Mesothelial cell of epicardium (in vitro differentiated cells): ENCODE measurements around the gene HASPIN. TPM values are rescaled to one million over a fixed set of nuclear protein-coding genes. Genes with fewer than 3 reads are reported as not detected.

ENCODE experiments used
- DNase-seq, 2 experiments: peaks; one replicate each; pipeline ENCODE4 v3.0.0; 2021; ENCODE audit warnings: low spot score in 2 of 2; ENCODE audit not compliant: unreplicated experiment in 2 of 2
- H3K27ac Mint-ChIP-seq: 2 replicates; pipeline ENCODE4 v1.8.0; 2021; ENCODE audit warnings: mixed read lengths
- H3K27me3 Mint-ChIP-seq: 2 replicates; pipeline ENCODE4 v1.8.0; 2021; ENCODE audit warnings: low read depth, mixed read lengths
- H3K36me3 Mint-ChIP-seq: 2 replicates; pipeline ENCODE4 v1.8.0; 2021; ENCODE audit warnings: mixed read lengths
- H3K4me1 Mint-ChIP-seq: 2 replicates; pipeline ENCODE4 v1.8.0; 2021; ENCODE audit warnings: mixed read lengths
- H3K4me3 Mint-ChIP-seq: 2 replicates; pipeline ENCODE4 v1.8.0; 2021; ENCODE audit warnings: mild to moderate bottlenecking, moderate library complexity, mixed read lengths
- H3K9me3 Mint-ChIP-seq: 2 replicates; pipeline ENCODE4 v1.8.0; 2021; ENCODE audit warnings: mixed read lengths
- total RNA-seq: library from RNA; stranded (reverse); gene quantifications from 3 replicates; pipeline ENCODE4 v1.2.1, GENCODE V29; 2021
- TF ChIP-seq, protein P1 (sequence below): fragments of 200-600 bp; sonication (generic); IDR thresholded peaks from one replicate; pipeline ENCODE4 v1.5.0; 2021; ENCODE audit warnings: antibody characterized with exemption; ENCODE audit not compliant: unreplicated experiment

Gene HASPIN
- total RNA-seq, 1 donor from 2014 or later = 4.4 TPM

DNA sequence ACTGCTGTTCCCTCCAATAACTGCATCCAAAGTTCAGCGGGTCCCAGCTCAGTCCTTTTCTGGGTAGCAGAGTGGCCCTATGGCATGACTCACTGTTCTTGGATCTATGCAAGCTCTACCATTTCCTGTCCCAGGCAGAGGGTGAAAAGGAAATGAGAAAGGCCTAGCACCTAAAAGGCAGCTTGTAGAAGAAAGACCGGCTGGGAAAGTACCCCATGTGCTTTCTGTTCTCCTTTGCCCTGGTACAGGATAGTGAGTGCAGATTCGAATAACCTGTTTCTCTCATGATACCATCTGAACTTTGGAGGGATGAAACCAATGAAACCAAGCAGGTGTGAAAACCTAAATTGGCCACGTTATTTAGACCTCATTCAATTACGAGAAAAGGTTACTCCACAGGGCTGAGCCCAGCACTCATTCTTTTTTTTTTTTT is 12.7 kb upstream of the HASPIN start:
- Mint-ChIP-seq H3K4me1 (no peaks in the 10 kb centered on the region), H3K36me3 (peaks cover 10% of the 10 kb centered on the region), H3K27ac (no peak overlapping the region), H3K9me3 (no peaks in the 10 kb centered on the region), H3K4me3 (no peak overlapping the region), H3K27me3 (no peaks in the 10 kb centered on the region)
- TF ChIP-seq, protein P1, sequence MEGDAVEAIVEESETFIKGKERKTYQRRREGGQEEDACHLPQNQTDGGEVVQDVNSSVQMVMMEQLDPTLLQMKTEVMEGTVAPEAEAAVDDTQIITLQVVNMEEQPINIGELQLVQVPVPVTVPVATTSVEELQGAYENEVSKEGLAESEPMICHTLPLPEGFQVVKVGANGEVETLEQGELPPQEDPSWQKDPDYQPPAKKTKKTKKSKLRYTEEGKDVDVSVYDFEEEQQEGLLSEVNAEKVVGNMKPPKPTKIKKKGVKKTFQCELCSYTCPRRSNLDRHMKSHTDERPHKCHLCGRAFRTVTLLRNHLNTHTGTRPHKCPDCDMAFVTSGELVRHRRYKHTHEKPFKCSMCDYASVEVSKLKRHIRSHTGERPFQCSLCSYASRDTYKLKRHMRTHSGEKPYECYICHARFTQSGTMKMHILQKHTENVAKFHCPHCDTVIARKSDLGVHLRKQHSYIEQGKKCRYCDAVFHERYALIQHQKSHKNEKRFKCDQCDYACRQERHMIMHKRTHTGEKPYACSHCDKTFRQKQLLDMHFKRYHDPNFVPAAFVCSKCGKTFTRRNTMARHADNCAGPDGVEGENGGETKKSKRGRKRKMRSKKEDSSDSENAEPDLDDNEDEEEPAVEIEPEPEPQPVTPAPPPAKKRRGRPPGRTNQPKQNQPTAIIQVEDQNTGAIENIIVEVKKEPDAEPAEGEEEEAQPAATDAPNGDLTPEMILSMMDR = no peak
- no peak for DNase-seq

DNA sequence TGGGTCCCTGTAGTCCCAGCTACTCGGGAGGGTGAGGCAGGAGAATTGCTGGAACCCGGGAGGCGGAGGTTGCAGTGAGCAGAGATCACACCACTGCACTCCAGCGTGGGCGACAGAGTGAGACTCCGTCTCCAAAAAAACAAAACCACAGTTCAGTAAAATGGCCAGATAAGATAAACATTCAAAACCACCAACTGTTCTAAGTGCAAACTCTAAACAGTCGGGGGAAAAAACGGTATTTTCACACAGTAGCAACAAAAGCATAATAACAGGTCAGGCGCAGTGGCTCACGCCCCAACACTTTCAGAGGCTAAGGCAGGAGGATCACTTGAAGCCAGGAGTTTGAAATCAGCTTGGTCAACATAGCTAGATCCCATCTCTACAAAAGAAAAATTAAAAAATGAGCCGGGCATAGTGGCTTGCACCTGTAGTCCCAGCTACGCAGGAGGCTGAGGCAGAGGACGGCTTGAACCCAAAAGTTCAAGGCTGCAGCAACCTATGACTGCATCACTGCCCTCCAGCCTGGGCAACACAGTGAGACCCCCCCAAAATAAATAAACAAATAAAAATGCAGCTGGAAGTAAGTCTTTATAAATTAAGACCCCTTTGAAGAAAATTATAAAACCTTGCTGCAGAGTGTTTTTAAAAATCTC is 10.8 kb upstream of the HASPIN start:
- no peak for DNase-seq
- Mint-ChIP-seq H3K9me3 (no peaks in the 10 kb centered on the region), H3K36me3 (peaks cover 14% of the 10 kb centered on the region), H3K4me3 (no peak overlapping the region), H3K27ac (no peak overlapping the region), H3K4me1 (no peaks in the 10 kb centered on the region), H3K27me3 (no peaks in the 10 kb centered on the region)
- TF ChIP-seq, protein P1 = no peak

DNA sequence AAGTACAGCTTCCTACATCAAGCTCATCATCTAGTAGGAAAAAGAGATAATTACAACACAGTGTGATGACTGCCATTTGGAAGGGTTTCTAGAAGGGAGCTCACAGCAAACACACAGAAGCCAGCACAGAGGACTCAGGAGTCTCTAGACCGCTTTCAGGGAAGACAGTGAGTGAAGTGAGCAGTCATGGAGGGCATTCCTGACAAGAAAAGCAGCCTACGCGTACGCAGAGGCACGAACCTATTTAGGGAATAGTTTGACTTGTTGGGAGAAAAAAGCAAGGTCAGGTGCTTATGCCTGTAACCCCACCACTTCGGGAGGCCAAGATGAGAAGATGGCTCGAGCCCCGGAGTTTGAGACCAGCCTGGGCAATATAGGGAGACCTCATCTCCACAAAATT is 8.4 kb upstream of the HASPIN start:
- H3K27ac Mint-ChIP-seq = no peak overlapping the region
- peaks cover 20% of the 10 kb centered on the region for H3K36me3 Mint-ChIP-seq
- TF ChIP-seq, protein P1 = no peak
- no peak overlapping the region for H3K4me3 Mint-ChIP-seq
- no peaks in the 10 kb centered on the region for H3K4me1 Mint-ChIP-seq
- H3K9me3 Mint-ChIP-seq = no peaks in the 10 kb centered on the region
- no peak for DNase-seq
- no peaks in the 10 kb centered on the region for H3K27me3 Mint-ChIP-seq

DNA sequence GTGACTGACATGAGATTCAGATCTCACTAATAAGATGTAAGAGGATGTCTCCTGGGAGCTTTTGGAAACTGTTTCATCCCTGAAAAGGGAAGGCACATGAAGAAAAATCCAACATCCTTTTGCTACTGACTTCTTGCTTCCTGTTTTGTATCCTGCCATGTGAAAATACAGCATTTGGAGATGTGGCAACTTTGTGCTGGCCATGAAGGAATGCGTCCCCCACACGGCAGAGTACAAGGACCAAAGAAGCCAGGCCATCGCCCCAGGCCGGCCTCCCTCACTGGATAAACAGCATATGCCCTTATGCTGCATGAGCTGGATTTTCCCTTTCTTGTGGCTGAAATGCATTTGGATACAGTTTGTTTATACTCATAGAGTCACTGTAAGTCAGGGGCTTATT is 5.5 kb upstream of the HASPIN start:
- Mint-ChIP-seq H3K4me1 (peaks cover 8% of the 10 kb centered on the region), H3K27me3 (no peaks in the 10 kb centered on the region), H3K27ac (no peak overlapping the region), H3K36me3 (peaks cover 18% of the 10 kb centered on the region), H3K4me3 (no peak overlapping the region), H3K9me3 (no peaks in the 10 kb centered on the region)
- TF ChIP-seq, protein P1 = no peak
- DNase-seq = no peak

DNA sequence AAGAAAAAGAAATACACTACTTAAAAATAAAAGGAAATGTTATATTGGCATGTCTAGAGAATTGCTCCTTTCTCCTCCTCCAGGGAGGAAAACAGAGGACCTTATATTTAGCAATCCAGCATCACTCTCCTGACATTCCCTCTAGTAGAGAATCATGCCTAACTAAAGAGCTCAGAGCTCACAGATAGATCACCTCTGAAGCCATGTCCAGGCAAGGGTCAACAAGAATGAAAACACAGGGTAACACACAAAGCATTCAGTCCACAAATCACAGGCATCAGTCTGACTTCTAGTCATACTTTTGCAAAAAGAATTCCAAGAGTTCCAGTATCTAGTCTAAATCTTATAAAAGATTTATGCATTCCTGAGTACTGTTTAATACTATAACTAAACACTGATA is 4.4 kb upstream of the HASPIN start:
- no peaks in the 10 kb centered on the region for H3K27me3 Mint-ChIP-seq
- peaks cover 8% of the 10 kb centered on the region for H3K4me1 Mint-ChIP-seq
- no peak overlapping the region for H3K27ac Mint-ChIP-seq
- H3K9me3 Mint-ChIP-seq = no peaks in the 10 kb centered on the region
- TF ChIP-seq, protein P1 = no peak
- H3K4me3 Mint-ChIP-seq = no peak overlapping the region
- no peak for DNase-seq
- peaks cover 18% of the 10 kb centered on the region for H3K36me3 Mint-ChIP-seq
